Peyer's patch (tissue), 4 donors: ENCODE data around the gene NBDY.

Experiments
- CTCF ChIP-seq, 6 experiments: fragments of 450-650 bp in 4 of 6; fragments of 200-600 bp in 2 of 6; sonication (generic) in 1 of 6; IDR thresholded peaks; one replicate each; pipeline ENCODE4 v1.5.1; 2017 to 2019; ENCODE audit warnings: antibody characterized with exemption in 6 of 6, mild to moderate bottlenecking in 3 of 6, moderate library complexity in 1 of 6
- POLR2A ChIP-seq, 2 donors: fragments of 450-650 bp; IDR thresholded peaks; one replicate each; pipeline ENCODE4 v1.5.1; 2017; ENCODE audit warnings: antibody characterized with exemption in 2 of 2, mild to moderate bottlenecking in 2 of 2, moderate library complexity in 2 of 2

DNA sequence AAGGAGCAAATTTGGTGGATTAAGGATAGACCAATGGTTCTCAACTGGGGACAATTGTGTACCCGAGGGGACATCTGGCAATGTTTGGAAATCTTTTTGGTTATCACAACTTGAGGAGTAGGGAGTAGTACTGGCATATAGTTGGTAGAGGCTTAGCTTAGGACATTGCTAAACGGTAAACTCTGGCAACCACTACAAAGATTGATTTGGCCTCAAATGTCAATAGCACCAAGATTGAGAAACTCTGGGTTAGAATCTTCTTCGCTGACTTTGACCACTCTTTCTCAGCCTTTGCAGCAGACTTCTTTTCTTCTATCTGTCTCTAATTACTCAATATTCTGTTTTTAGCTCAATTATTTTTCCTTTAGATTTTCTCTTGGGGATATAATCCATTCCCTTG is 1.5 kb upstream of the NBDY start:
- TF ChIP-seq POLR2A (IDR thresholded peaks at IDR 0.05) = no peak
- TF ChIP-seq CTCF (IDR thresholded peaks at IDR 0.05) = no peak
